GM10248 (cell line): Measurements from ENCODE around the gene FTO.
A peak's percentile ranks its signal among the peaks of the same experiment; 100 is the strongest.

ENCODE experiments used
- CTCF ChIA-PET: fragments of 300-600 bp; sonication (Branson Sonifier 250); formaldehyde crosslinking; extraction: SDS; loops from one replicate; lab custom pipeline; 2021; ENCODE audit warnings: antibody characterized with exemption; lab: Yijun Ruan, JAX
- POLR2A ChIA-PET: fragments of 350-650 bp; sonication (Branson Sonifier 250); formaldehyde crosslinking; extraction: SDS; loops from one replicate; lab custom pipeline; 2020; ENCODE audit warnings: antibody characterized with exemption; lab: Yijun Ruan, JAX
- DNase-seq: peaks from one replicate; pipeline ENCODE4 v3.0.0; 2012; ENCODE audit errors: extremely low spot score
- TF ChIP-seq, protein P1 (sequence below): IDR thresholded peaks from 2 replicates; pipeline ENCODE4 v1.5.1; 2012; ENCODE audit warnings: mild to moderate bottlenecking, low read depth; ENCODE audit errors: extremely low read depth, missing control alignments, control extremely low read depth

FTO gene

GRCh38 chr16:53944025-53944424 is 240.1 kb downstream of the FTO start:
- CTCF ChIA-PET: no interaction called here
- DNase-seq: no peak
- POLR2A ChIA-PET: no interaction called here
- TF ChIP-seq, protein P1, sequence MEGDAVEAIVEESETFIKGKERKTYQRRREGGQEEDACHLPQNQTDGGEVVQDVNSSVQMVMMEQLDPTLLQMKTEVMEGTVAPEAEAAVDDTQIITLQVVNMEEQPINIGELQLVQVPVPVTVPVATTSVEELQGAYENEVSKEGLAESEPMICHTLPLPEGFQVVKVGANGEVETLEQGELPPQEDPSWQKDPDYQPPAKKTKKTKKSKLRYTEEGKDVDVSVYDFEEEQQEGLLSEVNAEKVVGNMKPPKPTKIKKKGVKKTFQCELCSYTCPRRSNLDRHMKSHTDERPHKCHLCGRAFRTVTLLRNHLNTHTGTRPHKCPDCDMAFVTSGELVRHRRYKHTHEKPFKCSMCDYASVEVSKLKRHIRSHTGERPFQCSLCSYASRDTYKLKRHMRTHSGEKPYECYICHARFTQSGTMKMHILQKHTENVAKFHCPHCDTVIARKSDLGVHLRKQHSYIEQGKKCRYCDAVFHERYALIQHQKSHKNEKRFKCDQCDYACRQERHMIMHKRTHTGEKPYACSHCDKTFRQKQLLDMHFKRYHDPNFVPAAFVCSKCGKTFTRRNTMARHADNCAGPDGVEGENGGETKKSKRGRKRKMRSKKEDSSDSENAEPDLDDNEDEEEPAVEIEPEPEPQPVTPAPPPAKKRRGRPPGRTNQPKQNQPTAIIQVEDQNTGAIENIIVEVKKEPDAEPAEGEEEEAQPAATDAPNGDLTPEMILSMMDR: no peak

- CTCF ChIA-PET: interaction anchor here (1.2 to 2.2 kb wide), 3 partner anchors 9 to 14 kb away, joined by 3 to 6 read pairs (median 6); no protein-coding TSS in a partner anchor
- peak; percentile 14 for DNase-seq
- TF ChIP-seq, protein P1: peak; percentile 51
- POLR2A ChIA-PET: no interaction called here
Measured at GRCh38 chr16:53945996-53946395, 242.0 kb downstream of the FTO start.

DNA sequence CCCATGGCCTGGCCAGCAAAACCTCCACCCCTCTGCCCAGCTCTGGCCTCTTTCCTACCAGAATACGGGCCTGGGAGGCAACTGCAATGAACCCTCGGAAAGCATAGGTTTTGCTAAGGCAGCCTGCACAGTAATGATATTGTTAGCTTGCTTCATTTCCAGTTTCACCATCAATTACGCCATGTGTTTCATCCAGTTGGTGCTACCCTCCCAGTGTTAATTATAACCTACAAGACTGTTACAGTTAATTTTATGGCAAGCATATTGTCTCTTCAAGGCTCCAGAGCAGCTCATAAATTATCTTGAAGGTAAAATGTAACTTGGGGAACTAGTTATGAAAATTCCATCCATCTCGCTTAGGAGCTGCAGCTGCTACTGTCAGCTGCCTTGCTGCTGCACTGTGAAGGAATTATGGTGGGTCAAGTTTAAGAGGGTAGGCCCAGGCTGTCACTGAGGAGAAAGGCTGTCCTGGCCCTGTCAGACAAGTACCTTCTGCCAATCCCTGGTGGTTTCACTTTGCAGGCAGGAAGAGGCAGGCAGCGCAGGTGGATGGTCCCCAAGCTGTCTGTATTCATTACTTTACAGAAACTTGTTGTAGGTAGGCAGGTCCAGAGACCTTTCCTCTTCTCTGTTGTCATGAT is 242.9 kb downstream of the FTO start:
- CTCF ChIA-PET: interaction anchor here (1.1 to 2.2 kb wide), 5 partner anchors 8 to 56 kb away, joined by 3 to 8 read pairs (median 6); no protein-coding TSS in a partner anchor
- POLR2A ChIA-PET: no interaction called here
- TF ChIP-seq, protein P1: no peak
- no peak for DNase-seq

GRCh38 chr16:53947642-53948041 is 243.7 kb downstream of the FTO start:
- POLR2A ChIA-PET: no interaction called here
- TF ChIP-seq, protein P1: no peak
- no peak for DNase-seq
- CTCF ChIA-PET: interaction anchor here (0.8 to 1.9 kb wide), 5 partner anchors 10 to 175 kb away, joined by 3 to 8 read pairs (median 4); no protein-coding TSS in a partner anchor

DNA sequence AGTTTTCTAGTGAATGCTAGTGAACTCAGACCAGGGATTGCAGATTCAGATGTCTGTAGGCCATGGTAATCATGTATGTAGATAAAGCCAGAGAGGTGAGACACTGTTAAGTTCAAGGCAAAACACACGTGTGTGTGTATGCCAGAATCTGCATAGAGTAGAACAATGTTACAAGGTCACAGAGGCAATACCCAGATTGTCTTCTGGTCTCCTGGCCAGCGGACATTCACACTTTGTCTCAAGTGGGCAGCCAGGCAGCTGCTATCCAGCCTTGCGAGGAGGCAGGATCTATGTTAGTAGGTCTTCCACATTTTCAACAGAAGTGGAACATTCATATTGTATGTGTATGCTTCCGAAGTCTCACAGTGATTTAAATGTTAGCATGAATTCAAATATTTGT is 244.4 kb downstream of the FTO start:
- TF ChIP-seq, protein P1: no peak
- ChIA-PET POLR2A (no interaction called here), CTCF (interaction anchor here (0.8 to 1.9 kb wide), 2 partner anchors 11 to 175 kb away, joined by 3 to 8 read pairs; no protein-coding TSS in a partner anchor)
- DNase-seq: no peak

DNA sequence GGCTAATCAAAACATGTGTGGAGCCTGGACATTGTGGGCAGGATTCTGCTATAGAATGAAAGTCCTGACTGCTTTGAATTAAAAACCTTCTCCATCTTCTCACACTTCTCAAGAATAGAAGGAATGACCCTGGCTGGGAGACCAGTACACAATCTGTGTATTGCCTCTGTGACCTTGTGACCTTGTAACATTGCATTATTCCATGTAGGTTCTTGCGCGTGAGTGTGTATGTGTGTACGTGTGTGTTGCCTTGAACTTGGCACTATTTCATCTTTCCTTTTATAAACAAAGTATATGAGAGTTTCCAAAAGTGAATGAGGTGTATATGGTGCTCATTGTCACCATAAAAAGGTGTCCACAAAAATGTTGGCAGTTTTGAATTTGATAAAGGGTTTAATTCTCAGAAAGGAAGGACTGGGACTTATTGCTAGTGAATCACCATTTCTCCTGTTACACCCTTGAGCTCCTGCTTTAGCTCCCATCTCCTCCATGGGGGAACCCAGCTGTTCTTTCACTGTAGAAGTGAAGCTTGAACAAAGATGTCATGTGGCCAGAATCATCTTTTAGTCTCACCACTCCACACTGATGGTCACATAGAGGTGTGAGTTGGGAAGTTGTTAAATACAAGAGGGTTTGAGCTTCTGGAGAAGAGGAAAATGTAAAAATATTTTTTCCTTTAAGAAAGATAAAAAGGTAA is 244.9 kb downstream of the FTO start:
- TF ChIP-seq, protein P1: no peak
- no peak for DNase-seq
- ChIA-PET CTCF (interaction anchor here (1.2 to 1.9 kb wide), 4 partner anchors 8 to 21 kb away, joined by 4 to 8 read pairs (median 4); no protein-coding TSS in a partner anchor), POLR2A (no interaction called here)
